H9 (cell line): ENCODE results near the gene MYCBPAP. TPM values are rescaled to one million over a fixed set of nuclear protein-coding genes. Genes with fewer than 3 reads are reported as not detected.
A peak's percentile ranks its signal among the peaks of the same experiment; 100 is the strongest.

Source experiments
- DNase-seq: peaks from one replicate; pipeline ENCODE4 v3.0.0-alpha.2; 2017
- H2AFZ ChIP-seq: one replicate; pipeline ENCODE4 v1.6.1; 2013; ENCODE audit warnings: mild to moderate bottlenecking, low read length, control low read depth, moderate library complexity
- H2AK5ac ChIP-seq: 2 replicates; pipeline ENCODE4 v1.6.1; 2013; ENCODE audit warnings: low read length, control low read depth, mixed read lengths; ENCODE audit not compliant: insufficient read length
- H2BK120ac ChIP-seq: one replicate; pipeline ENCODE4 v1.6.1; 2013; ENCODE audit warnings: low read depth, mild to moderate bottlenecking, low read length, control low read depth, inconsistent platforms; ENCODE audit not compliant: poor library complexity, severe bottlenecking
- H2BK12ac ChIP-seq: 2 replicates; pipeline ENCODE4 v1.6.1; 2013; ENCODE audit warnings: low read length, control low read depth, mixed read lengths, low read depth; ENCODE audit not compliant: insufficient read length
- H2BK15ac ChIP-seq: 2 replicates; pipeline ENCODE4 v1.6.1; 2013; ENCODE audit warnings: low read depth, low read length, control low read depth
- H2BK20ac ChIP-seq: one replicate; pipeline ENCODE4 v1.6.1; 2013; ENCODE audit warnings: low read depth, mild to moderate bottlenecking, low read length, control low read depth, inconsistent platforms; ENCODE audit not compliant: poor library complexity, severe bottlenecking
- H2BK5ac ChIP-seq: 2 replicates; pipeline ENCODE4 v1.6.1; 2013; ENCODE audit warnings: low read length, control low read depth, mixed read lengths; ENCODE audit not compliant: insufficient read length
- H3K14ac ChIP-seq: 2 replicates; pipeline ENCODE4 v1.6.1; 2013; ENCODE audit warnings: low read length, control low read depth; ENCODE audit not compliant: insufficient read depth
- H3K18ac ChIP-seq: 2 replicates; pipeline ENCODE4 v1.6.1; 2013; ENCODE audit warnings: low read depth, mild to moderate bottlenecking, mixed read lengths, low read length, control low read depth; ENCODE audit not compliant: insufficient read length
- H3K23ac ChIP-seq: 2 replicates; pipeline ENCODE4 v1.6.1; 2013; ENCODE audit warnings: low read length, control low read depth, mixed read lengths, low read depth; ENCODE audit not compliant: insufficient read length
- H3K23me2 ChIP-seq: 2 replicates; pipeline ENCODE4 v1.6.1; 2013; ENCODE audit warnings: low read depth, mild to moderate bottlenecking, mixed read lengths, low read length, control low read depth; ENCODE audit not compliant: insufficient read length, poor library complexity, severe bottlenecking
- H3K27ac ChIP-seq: 2 replicates; pipeline ENCODE4 v1.5.1; 2013; ENCODE audit warnings: low read length, control low read depth, mixed read lengths, low read depth; ENCODE audit not compliant: insufficient read length
- H3K27me3 ChIP-seq: 2 replicates; pipeline ENCODE4 v1.6.1; 2013; ENCODE audit warnings: low read length, control low read depth, inconsistent platforms; ENCODE audit not compliant: insufficient read depth
- H3K4ac ChIP-seq: 2 replicates; pipeline ENCODE4 v1.6.1; 2013; ENCODE audit warnings: low read depth, mild to moderate bottlenecking, control low read depth, inconsistent platforms, low read length, moderate library complexity
- H3K4me1 ChIP-seq: 2 replicates; pipeline ENCODE4 v1.6.1; 2013; ENCODE audit warnings: low read length, control low read depth, inconsistent platforms; ENCODE audit not compliant: insufficient read depth
- H3K4me2 ChIP-seq: 2 replicates; pipeline ENCODE4 v1.6.1; 2013; ENCODE audit warnings: low read length, control low read depth, mixed read lengths; ENCODE audit not compliant: insufficient read length, insufficient read depth
- H3K56ac ChIP-seq: 2 replicates; pipeline ENCODE4 v1.6.1; 2013; ENCODE audit warnings: low read depth, mild to moderate bottlenecking, mixed read lengths, low read length, control low read depth; ENCODE audit not compliant: insufficient read length
- H3K79me1 ChIP-seq: 2 replicates; pipeline ENCODE4 v1.6.1; 2013; ENCODE audit warnings: low read depth, mild to moderate bottlenecking, moderate library complexity, low read length, control low read depth, inconsistent platforms; ENCODE audit not compliant: insufficient read depth, poor library complexity, severe bottlenecking
- H3K79me2 ChIP-seq: 2 replicates; pipeline ENCODE4 v1.6.1; 2013; ENCODE audit warnings: low read length, control low read depth, inconsistent platforms; ENCODE audit not compliant: insufficient read depth
- H3K9ac ChIP-seq: 2 replicates; pipeline ENCODE4 v1.6.1; 2013; ENCODE audit warnings: low read length, control low read depth, mixed read lengths; ENCODE audit not compliant: insufficient read length; ENCODE audit errors: extremely low read depth
- H3K9me3 ChIP-seq: one replicate; pipeline ENCODE4 v1.6.1; 2013; ENCODE audit warnings: low read depth, low read length, inconsistent platforms; ENCODE audit not compliant: control insufficient read depth
- H3T11ph ChIP-seq: one replicate; pipeline ENCODE4 v1.6.1; 2013; ENCODE audit warnings: mild to moderate bottlenecking, low read length, control low read depth, inconsistent platforms
- H4K20me1 ChIP-seq: one replicate; pipeline ENCODE4 v1.6.1; 2013; ENCODE audit not compliant: control insufficient read depth, insufficient read length, insufficient read depth
- H4K5ac ChIP-seq: 2 replicates; pipeline ENCODE4 v1.6.1; 2013; ENCODE audit warnings: low read depth, mild to moderate bottlenecking, mixed read lengths, low read length, control low read depth; ENCODE audit not compliant: insufficient read length
- H4K8ac ChIP-seq: replicated peaks from 2 replicates; pipeline ENCODE4 v1.6.1; 2013; ENCODE audit warnings: low read length, control low read depth, mixed read lengths, low read depth; ENCODE audit not compliant: insufficient read length
- H4K91ac ChIP-seq: 2 replicates; pipeline ENCODE4 v1.6.1; 2013; ENCODE audit warnings: low read depth, mild to moderate bottlenecking, moderate library complexity, mixed read lengths, low read length, control low read depth; ENCODE audit not compliant: insufficient read length
- H3K27ac Mint-ChIP-seq, 3 experiments: 2 replicates in 2 of 3; 3 replicates in 1 of 3; pipeline ENCODE4 v1.8.0; 2020 to 2021; ENCODE audit warnings: mixed read lengths in 3 of 3, mild to moderate bottlenecking in 1 of 3, moderate library complexity in 1 of 3
- H3K27me3 Mint-ChIP-seq: 2 replicates; pipeline ENCODE4 v1.8.0; 2021; ENCODE audit warnings: low read depth, mild to moderate bottlenecking, moderate library complexity, mixed read lengths
- H3K36me3 Mint-ChIP-seq, 3 experiments: 2 replicates in 2 of 3; 3 replicates in 1 of 3; pipeline ENCODE4 v1.8.0; 2020 to 2021; ENCODE audit warnings: low read depth in 3 of 3, mixed read lengths in 3 of 3; ENCODE audit not compliant: insufficient read depth in 1 of 3
- H3K4me1 Mint-ChIP-seq, 2 experiments: 2 replicates each; pipeline ENCODE4 v1.8.0; 2020; ENCODE audit warnings: mixed read lengths in 2 of 2
- H3K4me3 Mint-ChIP-seq, 2 experiments: 2 replicates in 1 of 2; 3 replicates in 1 of 2; pipeline ENCODE4 v1.8.0; 2020 to 2021; ENCODE audit warnings: mild to moderate bottlenecking in 2 of 2, mixed read lengths in 2 of 2, moderate library complexity in 1 of 2
- H3K9me3 Mint-ChIP-seq, 2 experiments: 2 replicates in 1 of 2; 3 replicates in 1 of 2; pipeline ENCODE4 v1.8.0; 2020; ENCODE audit warnings: mild to moderate bottlenecking in 2 of 2, mixed read lengths in 2 of 2, moderate library complexity in 1 of 2
- CTCF ChIP-seq: fragments of 200-600 bp; sonication (generic); conservative IDR thresholded peaks from 3 replicates; pipeline ENCODE4 v1.8.0; 2021; ENCODE audit warnings: antibody characterized with exemption, mild to moderate bottlenecking
- WGBS: extraction: QIAGEN DNeasy Blood & Tissue Kit; methylation state at CpG from one replicate; pipeline ENCODE4 v1.1.7; 2013; ENCODE audit warnings: missing lambda C conversion rate, low lambda C conversion rate, mixed read lengths; ENCODE audit not compliant: insufficient read length; ENCODE audit errors: extremely low coverage; 5-methylcytosine and 5-hydroxymethylcytosine counted together
- total RNA-seq: library from RNA; stranded (reverse); gene quantifications from 2 replicates; pipeline ENCODE4 v1.2.1, GENCODE V29; 2021

Gene MYCBPAP
- total RNA-seq, 1 experiment from 2014 or later = 1.7 TPM

- Histone ChIP-seq H4K5ac (no peak overlapping the region), H2AK5ac (no peak overlapping the region), H3K9me3 (no peaks in the 10 kb centered on the region), H2BK15ac (no peak overlapping the region), H2BK5ac (no peak overlapping the region), H4K20me1 (no peaks in the 10 kb centered on the region), H3K9ac (no peak overlapping the region), H3K27me3 (peaks cover 7% of the 10 kb centered on the region; the same call in 1 of the 2 replicates), H3K14ac (no peak overlapping the region), H3K27ac (no peak overlapping the region), H4K8ac (no peak overlapping the region), H2BK120ac (no peak overlapping the region), H3K23ac (no peak overlapping the region), H3K79me1 (no peaks in the 10 kb centered on the region), H2BK12ac (no peak overlapping the region), H3K4me2 (no peak overlapping the region), H3K18ac (no peak overlapping the region), H3K4ac (no peak overlapping the region), H3K4me1 (no peaks in the 10 kb centered on the region), H3K56ac (no peak overlapping the region), H2AFZ (no peak overlapping the region), H3K79me2 (no peaks in the 10 kb centered on the region), H2BK20ac (no peak overlapping the region), H3T11ph (no peak overlapping the region), H4K91ac (no peak overlapping the region), H3K23me2 (no peaks in the 10 kb centered on the region)
- peaks cover 23 to 41% of the 10 kb centered on the region in 2 experiments for H3K4me1 Mint-ChIP-seq
- DNase-seq = no peak
- H3K27me3 Mint-ChIP-seq = peaks cover 40% of the 10 kb centered on the region
- no peak overlapping the region; a peak in 1 of 5 replicates for H3K4me3 Mint-ChIP-seq
- WGBS = no CpG with 5 or more reads among the region's 7 CpGs
- no peak for TF ChIP-seq CTCF
- peaks cover 0 to 5% (median 2%) of the 10 kb centered on the region in 3 experiments; a peak in 2 of 7 replicates for H3K36me3 Mint-ChIP-seq
- peak overlapping the region in 1 of 3 experiments; percentile 61; a peak in 1 of 7 replicates for H3K27ac Mint-ChIP-seq
- no peaks in the 10 kb centered on the region for H3K9me3 Mint-ChIP-seq
Observed at GRCh38 chr17:50570528-50570927, 62.3 kb downstream of the MYCBPAP start.
